NB4 (cell line): ENCODE measurements around the gene SLX9.

Source experiments
- DNase-seq: peaks from one replicate; pipeline ENCODE4 v3.0.0; 2010; ENCODE audit warnings: low read depth
- H3K4me3 ChIP-seq: one replicate; pipeline ENCODE4 v1.5.1; 2011; ENCODE audit warnings: mild to moderate bottlenecking, low read depth, low read length, moderate library complexity
- MYC ChIP-seq: IDR thresholded peaks from 2 replicates; pipeline ENCODE4 v1.6.1; 2011; ENCODE audit warnings: low read depth, low read length
- POLR2A ChIP-seq: IDR thresholded peaks from 2 replicates; pipeline ENCODE4 v1.6.1; 2011; ENCODE audit warnings: mild to moderate bottlenecking; ENCODE audit not compliant: insufficient read length; ENCODE audit errors: extremely low read depth
- TF ChIP-seq, protein P1 (sequence below): IDR thresholded peaks from one replicate; pipeline ENCODE4 v1.5.1; 2012; ENCODE audit warnings: low read depth, low read length
- TF ChIP-seq, protein P2 (sequence below): IDR thresholded peaks from 2 replicates; pipeline ENCODE4 v1.6.1; 2011; ENCODE audit warnings: low read depth, low read length

The SLX9 gene

GRCh38 chr21:45006536-45007095 lies 66.8 kb downstream of the SLX9 start:
- no peak for DNase-seq
- no peak overlapping the region for H3K4me3 ChIP-seq
- TF ChIP-seq, protein P1, sequence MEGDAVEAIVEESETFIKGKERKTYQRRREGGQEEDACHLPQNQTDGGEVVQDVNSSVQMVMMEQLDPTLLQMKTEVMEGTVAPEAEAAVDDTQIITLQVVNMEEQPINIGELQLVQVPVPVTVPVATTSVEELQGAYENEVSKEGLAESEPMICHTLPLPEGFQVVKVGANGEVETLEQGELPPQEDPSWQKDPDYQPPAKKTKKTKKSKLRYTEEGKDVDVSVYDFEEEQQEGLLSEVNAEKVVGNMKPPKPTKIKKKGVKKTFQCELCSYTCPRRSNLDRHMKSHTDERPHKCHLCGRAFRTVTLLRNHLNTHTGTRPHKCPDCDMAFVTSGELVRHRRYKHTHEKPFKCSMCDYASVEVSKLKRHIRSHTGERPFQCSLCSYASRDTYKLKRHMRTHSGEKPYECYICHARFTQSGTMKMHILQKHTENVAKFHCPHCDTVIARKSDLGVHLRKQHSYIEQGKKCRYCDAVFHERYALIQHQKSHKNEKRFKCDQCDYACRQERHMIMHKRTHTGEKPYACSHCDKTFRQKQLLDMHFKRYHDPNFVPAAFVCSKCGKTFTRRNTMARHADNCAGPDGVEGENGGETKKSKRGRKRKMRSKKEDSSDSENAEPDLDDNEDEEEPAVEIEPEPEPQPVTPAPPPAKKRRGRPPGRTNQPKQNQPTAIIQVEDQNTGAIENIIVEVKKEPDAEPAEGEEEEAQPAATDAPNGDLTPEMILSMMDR: no peak
- TF ChIP-seq, protein P2, sequence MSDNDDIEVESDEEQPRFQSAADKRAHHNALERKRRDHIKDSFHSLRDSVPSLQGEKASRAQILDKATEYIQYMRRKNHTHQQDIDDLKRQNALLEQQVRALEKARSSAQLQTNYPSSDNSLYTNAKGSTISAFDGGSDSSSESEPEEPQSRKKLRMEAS: no peak
- TF ChIP-seq MYC (no peak), POLR2A (no peak)

GRCh38 chr21:45009616-45010015 lies 69.8 kb downstream of the SLX9 start:
- TF ChIP-seq, protein P1: no peak
- TF ChIP-seq, protein P2: no peak
- TF ChIP-seq MYC (no peak), POLR2A (no peak)
- no peak overlapping the region for H3K4me3 ChIP-seq
- DNase-seq: no peak

- TF ChIP-seq POLR2A (no peak), MYC (no peak)
- TF ChIP-seq, protein P1: no peak
- TF ChIP-seq, protein P2: no peak
- H3K4me3 ChIP-seq: no peak overlapping the region
- no peak for DNase-seq
These were observed 70.3 kb downstream of the SLX9 start for GRCh38 chr21:45010096-45010495.

GRCh38 chr21:45010860-45011259 lies 71.0 kb downstream of the SLX9 start:
- DNase-seq: no peak
- no peak for TF ChIP-seq MYC
- TF ChIP-seq, protein P2: no peak
- TF ChIP-seq, protein P1: no peak
- TF ChIP-seq POLR2A: no peak
- H3K4me3 ChIP-seq: no peak overlapping the region

DNA sequence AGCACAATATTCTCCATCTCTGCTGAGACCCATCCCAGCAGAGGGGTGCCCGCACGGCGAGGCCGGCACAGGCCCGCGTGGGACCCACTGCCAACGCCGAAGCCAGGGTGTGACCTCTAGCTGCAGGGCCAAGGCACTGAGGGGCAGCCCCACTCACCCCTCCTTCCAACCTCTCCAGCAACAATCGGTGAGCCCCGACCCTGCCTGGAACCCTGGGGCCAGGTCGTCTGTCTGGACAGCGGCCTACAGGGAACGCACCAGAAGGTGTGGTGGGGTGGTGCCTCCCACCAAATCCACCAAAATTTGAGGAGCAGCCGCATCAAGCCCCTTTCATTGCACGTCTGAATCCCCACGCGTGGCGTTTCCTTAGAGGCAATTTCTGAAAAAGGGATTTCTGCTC lies 71.6 kb downstream of the SLX9 start:
- DNase-seq: no peak
- TF ChIP-seq, protein P2: no peak
- TF ChIP-seq, protein P1: no peak
- TF ChIP-seq POLR2A (no peak), MYC (no peak)
- no peak overlapping the region for H3K4me3 ChIP-seq

- no peak for TF ChIP-seq MYC
- TF ChIP-seq, protein P1: no peak
- TF ChIP-seq, protein P2: no peak
- TF ChIP-seq POLR2A: no peak
- no peak for DNase-seq
- H3K4me3 ChIP-seq: no peak overlapping the region
These were observed 72.3 kb downstream of the SLX9 start for GRCh38 chr21:45011911-45012661.
